ENCODE data around the gene CAMKMT.
A peak's percentile ranks its signal among the peaks of the same experiment; 100 is the strongest.

The CAMKMT gene

GRCh38 chr2:44766220-44766619 lies 404.5 kb downstream of the CAMKMT start:
- H3K36me3 ChIP-seq (replicated peaks in 1 of 2; ENCODE audit: control insufficient read depth in 2 of 2, insufficient read depth in 2 of 2, low read length in 2 of 2): no peaks in the 10 kb centered on the region
- no peak overlapping the region for H3K23ac ChIP-seq (ENCODE audit: low read depth, low read length, poor library complexity)
- H2BK12ac ChIP-seq (ENCODE audit: low read length): no peak overlapping the region
- H3K27ac ChIP-seq (replicated peaks; ENCODE audit: low read length): no peak overlapping the region
- H3K14ac ChIP-seq (ENCODE audit: low read length): no peak overlapping the region
- no peak overlapping the region for H3K4ac ChIP-seq (ENCODE audit: low read length)
- no peak overlapping the region for H3K4me3 ChIP-seq (ENCODE audit: low read length in 2 of 2)
- H3K18ac ChIP-seq (ENCODE audit: low read length): no peak overlapping the region
- H2BK5ac ChIP-seq (ENCODE audit: low read length): no peak overlapping the region
- H2AK5ac ChIP-seq (ENCODE audit: low read depth, low read length): no peak overlapping the region
- H2BK120ac ChIP-seq (ENCODE audit: low read depth, low read length): no peak overlapping the region
- WGBS, 2 donors (ENCODE audit: extremely low coverage in 2 of 2, insufficient read length in 2 of 2, insufficient replicate concordance in 1 of 2): no CpG with 5 or more reads among the region's 5 CpGs
- H2BK15ac ChIP-seq (ENCODE audit: low read length): no peak overlapping the region
- peaks cover 0 to 35% (median 0%) of the 10 kb centered on the region in 3 experiments for H3K27me3 ChIP-seq (ENCODE audit: control insufficient read depth in 3 of 3, insufficient read depth in 3 of 3, low read depth in 1 of 3, low read length in 3 of 3)
- no peaks in the 10 kb centered on the region for H3K79me1 ChIP-seq (ENCODE audit: low read depth, low read length)
- H3K9ac ChIP-seq (ENCODE audit: low read depth, low read length, poor library complexity): no peak overlapping the region
- no peak overlapping the region for H4K8ac ChIP-seq (ENCODE audit: low read depth, low read length)
- no peak for DNase-seq (ENCODE audit: low spot score)
- H3K4me2 ChIP-seq (ENCODE audit: insufficient read depth, low read length, poor library complexity, severe bottlenecking): no peak overlapping the region
- no peak overlapping the region for H2AFZ ChIP-seq (ENCODE audit: low read length)
- H3K4me1 ChIP-seq (ENCODE audit: control insufficient read depth in 2 of 2, insufficient read depth in 1 of 2, low read depth in 1 of 2, low read length in 2 of 2): peaks cover 14 to 24% of the 10 kb centered on the region in 2 donors
- H3K9me3 ChIP-seq (replicated peaks in 1 of 2; ENCODE audit: control insufficient read depth in 2 of 2, insufficient read depth in 1 of 2, low read depth in 1 of 2, low read length in 2 of 2): no peaks in the 10 kb centered on the region
- no peak overlapping the region for H4K91ac ChIP-seq (ENCODE audit: low read depth, low read length, poor library complexity)

- H4K91ac ChIP-seq (ENCODE audit: low read depth, low read length, poor library complexity): no peak overlapping the region
- no peak overlapping the region for H3K9ac ChIP-seq (ENCODE audit: low read depth, low read length, poor library complexity)
- no peak overlapping the region for H2AFZ ChIP-seq (ENCODE audit: low read length)
- H3K4ac ChIP-seq (ENCODE audit: low read length): no peak overlapping the region
- no peak overlapping the region for H2AK5ac ChIP-seq (ENCODE audit: low read depth, low read length)
- no peak overlapping the region for H3K23ac ChIP-seq (ENCODE audit: low read depth, low read length, poor library complexity)
- peaks cover 14 to 26% of the 10 kb centered on the region in 2 donors for H3K4me1 ChIP-seq (ENCODE audit: control insufficient read depth in 2 of 2, insufficient read depth in 1 of 2, low read depth in 1 of 2, low read length in 2 of 2)
- H3K27me3 ChIP-seq (ENCODE audit: control insufficient read depth in 3 of 3, insufficient read depth in 3 of 3, low read depth in 1 of 3, low read length in 3 of 3): peaks cover 0 to 38% (median 0%) of the 10 kb centered on the region in 3 experiments
- no peak overlapping the region for H4K8ac ChIP-seq (ENCODE audit: low read depth, low read length)
- no peak overlapping the region for H3K27ac ChIP-seq (replicated peaks; ENCODE audit: low read length)
- H2BK15ac ChIP-seq (ENCODE audit: low read length): no peak overlapping the region
- H3K4me2 ChIP-seq (ENCODE audit: insufficient read depth, low read length, poor library complexity, severe bottlenecking): no peak overlapping the region
- no peak overlapping the region for H3K4me3 ChIP-seq (ENCODE audit: low read length in 2 of 2)
- no peak overlapping the region for H2BK12ac ChIP-seq (ENCODE audit: low read length)
- no peak overlapping the region for H3K18ac ChIP-seq (ENCODE audit: low read length)
- DNase-seq (ENCODE audit: low spot score): no peak
- no CpG with 5 or more reads among the region's 1 CpG for WGBS, 2 donors (ENCODE audit: extremely low coverage in 2 of 2, insufficient read length in 2 of 2, insufficient replicate concordance in 1 of 2)
- H3K79me1 ChIP-seq (ENCODE audit: low read depth, low read length): no peaks in the 10 kb centered on the region
- H3K14ac ChIP-seq (ENCODE audit: low read length): no peak overlapping the region
- no peaks in the 10 kb centered on the region for H3K36me3 ChIP-seq (replicated peaks in 1 of 2; ENCODE audit: control insufficient read depth in 2 of 2, insufficient read depth in 2 of 2, low read length in 2 of 2)
- no peak overlapping the region for H2BK5ac ChIP-seq (ENCODE audit: low read length)
- H2BK120ac ChIP-seq (ENCODE audit: low read depth, low read length): no peak overlapping the region
- H3K9me3 ChIP-seq (replicated peaks in 1 of 2; ENCODE audit: control insufficient read depth in 2 of 2, insufficient read depth in 1 of 2, low read depth in 1 of 2, low read length in 2 of 2): no peaks in the 10 kb centered on the region
Observed at GRCh38 chr2:44766777-44767176, 405.0 kb downstream of the CAMKMT start.

DNA sequence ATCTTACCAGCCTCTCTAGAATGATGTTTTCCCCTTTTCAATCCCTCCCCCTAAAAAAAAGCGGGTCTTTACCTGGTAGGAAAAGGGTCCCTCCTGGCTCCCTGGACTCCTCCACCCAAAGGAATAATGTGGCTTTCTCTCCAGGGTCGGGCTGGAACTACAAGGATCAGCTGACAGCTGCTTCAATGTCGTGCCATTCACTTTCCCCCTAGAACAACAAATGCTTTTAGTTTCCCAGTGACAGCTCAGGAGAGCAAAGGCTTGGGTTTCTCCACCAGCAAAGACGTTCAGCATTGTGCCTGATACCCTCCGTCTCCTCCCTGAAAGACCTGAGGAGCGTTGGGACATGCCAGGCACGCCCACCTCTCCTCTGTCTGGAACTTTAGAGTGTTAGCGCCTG lies 405.9 kb downstream of the CAMKMT start:
- H2BK12ac ChIP-seq (ENCODE audit: low read length): no peak overlapping the region
- no peak overlapping the region for H4K8ac ChIP-seq (ENCODE audit: low read depth, low read length)
- no CpG with 5 or more reads among the region's 8 CpGs for WGBS, 2 donors (ENCODE audit: extremely low coverage in 2 of 2, insufficient read length in 2 of 2, insufficient replicate concordance in 1 of 2)
- no peak overlapping the region for H2BK5ac ChIP-seq (ENCODE audit: low read length)
- H3K4me1 ChIP-seq (ENCODE audit: control insufficient read depth in 2 of 2, insufficient read depth in 1 of 2, low read depth in 1 of 2, low read length in 2 of 2): peaks cover 22 to 29% of the 10 kb centered on the region in 2 donors
- H3K18ac ChIP-seq (ENCODE audit: low read length): no peak overlapping the region
- no peak for DNase-seq (ENCODE audit: low spot score)
- H2AFZ ChIP-seq (ENCODE audit: low read length): no peak overlapping the region
- no peak overlapping the region for H3K9ac ChIP-seq (ENCODE audit: low read depth, low read length, poor library complexity)
- no peak overlapping the region for H3K4me3 ChIP-seq (ENCODE audit: low read length in 2 of 2)
- H4K91ac ChIP-seq (ENCODE audit: low read depth, low read length, poor library complexity): no peak overlapping the region
- H3K36me3 ChIP-seq (replicated peaks in 1 of 2; ENCODE audit: control insufficient read depth in 2 of 2, insufficient read depth in 2 of 2, low read length in 2 of 2): no peaks in the 10 kb centered on the region
- H3K4me2 ChIP-seq (ENCODE audit: insufficient read depth, low read length, poor library complexity, severe bottlenecking): no peak overlapping the region
- no peak overlapping the region for H3K23ac ChIP-seq (ENCODE audit: low read depth, low read length, poor library complexity)
- H2AK5ac ChIP-seq (ENCODE audit: low read depth, low read length): no peak overlapping the region
- H3K79me1 ChIP-seq (ENCODE audit: low read depth, low read length): no peaks in the 10 kb centered on the region
- no peak overlapping the region for H3K4ac ChIP-seq (ENCODE audit: low read length)
- no peaks in the 10 kb centered on the region for H3K9me3 ChIP-seq (replicated peaks in 1 of 2; ENCODE audit: control insufficient read depth in 2 of 2, insufficient read depth in 1 of 2, low read depth in 1 of 2, low read length in 2 of 2)
- H3K27ac ChIP-seq (replicated peaks; ENCODE audit: low read length): peak overlapping the region; percentile 11
- no peak overlapping the region for H2BK120ac ChIP-seq (ENCODE audit: low read depth, low read length)
- no peak overlapping the region for H2BK15ac ChIP-seq (ENCODE audit: low read length)
- peaks cover 0 to 38% (median 0%) of the 10 kb centered on the region in 3 experiments for H3K27me3 ChIP-seq (ENCODE audit: control insufficient read depth in 3 of 3, insufficient read depth in 3 of 3, low read depth in 1 of 3, low read length in 3 of 3)
- H3K14ac ChIP-seq (ENCODE audit: low read length): peak overlapping the region; percentile 58

DNA sequence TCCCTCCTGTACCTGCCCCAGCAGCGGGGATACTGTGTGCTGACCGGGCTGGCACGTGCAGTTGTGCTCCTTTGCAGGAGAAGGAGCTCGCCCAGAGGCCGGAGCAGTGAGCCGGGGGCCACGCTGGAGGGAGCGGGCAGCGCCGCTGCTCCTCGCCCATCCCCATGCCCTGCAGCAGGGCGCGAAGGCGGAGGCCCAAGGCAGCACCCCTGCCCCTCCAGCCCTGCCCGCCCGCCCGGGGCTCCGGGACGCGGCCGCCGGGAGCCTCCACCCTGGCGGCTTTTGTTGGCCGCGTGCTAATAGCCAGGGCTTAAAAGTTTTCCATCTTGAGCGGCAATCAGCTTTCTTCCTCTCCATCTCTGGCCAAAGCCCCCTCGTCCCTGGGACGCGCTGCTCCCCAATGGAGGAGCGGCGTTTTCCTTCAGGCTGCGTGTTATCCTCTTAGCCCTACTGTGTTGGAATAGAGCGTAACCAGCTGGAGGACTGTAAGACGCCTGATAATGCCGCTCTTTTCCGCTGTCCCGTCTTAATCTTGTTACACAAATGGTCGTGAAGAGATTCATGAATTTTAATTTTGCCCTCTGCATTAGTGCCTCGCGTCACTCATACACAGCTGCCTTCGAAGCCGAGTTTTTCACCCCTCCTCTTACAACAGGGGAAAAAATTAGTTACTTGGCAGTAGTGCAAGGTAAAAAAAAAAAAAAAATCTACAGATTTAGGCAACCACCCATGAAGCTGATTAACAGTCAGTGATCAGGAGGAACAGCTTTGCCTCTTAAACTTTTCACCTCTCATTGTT lies 406.9 kb downstream of the CAMKMT start:
- H3K18ac ChIP-seq (ENCODE audit: low read length): peak overlapping the region; percentile 0
- H2BK5ac ChIP-seq (ENCODE audit: low read length): no peak overlapping the region
- H2BK12ac ChIP-seq (ENCODE audit: low read length): peak overlapping the region; percentile 17
- peak overlapping the region; percentile 79 for H2AFZ ChIP-seq (ENCODE audit: low read length)
- peaks cover 21 to 28% of the 10 kb centered on the region in 2 donors for H3K4me1 ChIP-seq (ENCODE audit: control insufficient read depth in 2 of 2, insufficient read depth in 1 of 2, low read depth in 1 of 2, low read length in 2 of 2)
- H4K8ac ChIP-seq (ENCODE audit: low read depth, low read length): no peak overlapping the region
- no peak overlapping the region for H3K23ac ChIP-seq (ENCODE audit: low read depth, low read length, poor library complexity)
- H3K4ac ChIP-seq (ENCODE audit: low read length): no peak overlapping the region
- H3K9me3 ChIP-seq (replicated peaks in 1 of 2; ENCODE audit: control insufficient read depth in 2 of 2, insufficient read depth in 1 of 2, low read depth in 1 of 2, low read length in 2 of 2): no peaks in the 10 kb centered on the region
- H3K4me3 ChIP-seq (ENCODE audit: low read length in 2 of 2): peak overlapping the region; percentile 17 to 63
- no peak overlapping the region for H3K27ac ChIP-seq (replicated peaks; ENCODE audit: low read length)
- peak overlapping the region; percentile 39 for H3K4me2 ChIP-seq (ENCODE audit: insufficient read depth, low read length, poor library complexity, severe bottlenecking)
- H2BK120ac ChIP-seq (ENCODE audit: low read depth, low read length): no peak overlapping the region
- no CpG with 5 or more reads among the region's 42 CpGs for WGBS, 2 donors (ENCODE audit: extremely low coverage in 2 of 2, insufficient read length in 2 of 2, insufficient replicate concordance in 1 of 2)
- H3K79me1 ChIP-seq (ENCODE audit: low read depth, low read length): no peaks in the 10 kb centered on the region
- H3K27me3 ChIP-seq (ENCODE audit: control insufficient read depth in 3 of 3, insufficient read depth in 3 of 3, low read depth in 1 of 3, low read length in 3 of 3): peaks cover 0 to 38% (median 0%) of the 10 kb centered on the region in 3 experiments
- H3K14ac ChIP-seq (ENCODE audit: low read length): no peak overlapping the region
- DNase-seq (ENCODE audit: low spot score): no peak
- no peak overlapping the region for H2AK5ac ChIP-seq (ENCODE audit: low read depth, low read length)
- H3K36me3 ChIP-seq (replicated peaks in 1 of 2; ENCODE audit: control insufficient read depth in 2 of 2, insufficient read depth in 2 of 2, low read length in 2 of 2): no peaks in the 10 kb centered on the region
- no peak overlapping the region for H2BK15ac ChIP-seq (ENCODE audit: low read length)
- no peak overlapping the region for H4K91ac ChIP-seq (ENCODE audit: low read depth, low read length, poor library complexity)
- H3K9ac ChIP-seq (ENCODE audit: low read depth, low read length, poor library complexity): peak overlapping the region; percentile 5
